GM10266 (cell line): ENCODE measurements around the gene ATG9A.

Source experiments
- DNase-seq: peaks from one replicate; pipeline ENCODE4 v3.0.0; 2012; ENCODE audit errors: extremely low spot score
- CTCF ChIP-seq: IDR thresholded peaks from 2 replicates; pipeline ENCODE4 v1.5.1; 2012; ENCODE audit warnings: mild to moderate bottlenecking, low read depth; ENCODE audit not compliant: control insufficient read depth, insufficient read depth; ENCODE audit errors: missing control alignments

Gene ATG9A

GRCh38 chr2:219252084-219252483, 22.6 kb upstream of the ATG9A start:
- DNase-seq, result no peak
- no peak for TF ChIP-seq CTCF

- DNase-seq, result no peak
- TF ChIP-seq CTCF, result no peak
These were observed 22.2 kb upstream of the ATG9A start for GRCh38 chr2:219251656-219252055.

- no peak for DNase-seq
- no peak for TF ChIP-seq CTCF
These were observed 20.8 kb upstream of the ATG9A start for GRCh38 chr2:219250049-219250781.

GRCh38 chr2:219249203-219249980, 20.0 kb upstream of the ATG9A start:
- no peak for DNase-seq
- no peak for TF ChIP-seq CTCF

- no peak for TF ChIP-seq CTCF
- no peak for DNase-seq
These were observed 19.4 kb upstream of the ATG9A start for GRCh38 chr2:219248845-219249202.

GRCh38 chr2:219247678-219248642, 18.5 kb upstream of the ATG9A start:
- TF ChIP-seq CTCF, result no peak
- no peak for DNase-seq
